Superior temporal gyrus (tissue), 1 donor: ENCODE results near the gene ZC3H18.

Experiments
- DNase-seq: peaks from one replicate; pipeline ENCODE4 v3.0.0-alpha.2; 2016; ENCODE audit errors: extremely low spot score

The ZC3H18 gene

DNA sequence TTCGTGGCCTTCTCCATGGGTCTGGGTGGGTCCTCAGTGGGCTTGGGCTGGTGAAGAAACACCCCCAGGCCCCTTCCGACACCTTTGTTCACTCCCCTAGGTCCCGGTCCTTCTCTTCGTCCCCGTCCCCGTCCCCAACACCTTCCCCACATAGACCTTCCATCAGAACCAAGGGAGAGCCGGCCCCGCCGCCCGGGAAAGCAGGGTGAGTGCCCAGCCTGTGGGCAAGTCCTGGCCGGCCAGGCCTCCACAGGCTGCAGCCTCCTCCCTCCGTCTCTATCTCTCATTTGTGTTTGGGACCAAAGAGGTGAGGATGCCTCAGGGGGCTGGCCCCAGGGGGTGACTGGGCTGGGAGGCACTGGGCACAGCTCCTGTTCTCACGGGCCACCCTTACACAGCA is 53.7 kb downstream of the ZC3H18 start:
- no peak for DNase-seq

DNA sequence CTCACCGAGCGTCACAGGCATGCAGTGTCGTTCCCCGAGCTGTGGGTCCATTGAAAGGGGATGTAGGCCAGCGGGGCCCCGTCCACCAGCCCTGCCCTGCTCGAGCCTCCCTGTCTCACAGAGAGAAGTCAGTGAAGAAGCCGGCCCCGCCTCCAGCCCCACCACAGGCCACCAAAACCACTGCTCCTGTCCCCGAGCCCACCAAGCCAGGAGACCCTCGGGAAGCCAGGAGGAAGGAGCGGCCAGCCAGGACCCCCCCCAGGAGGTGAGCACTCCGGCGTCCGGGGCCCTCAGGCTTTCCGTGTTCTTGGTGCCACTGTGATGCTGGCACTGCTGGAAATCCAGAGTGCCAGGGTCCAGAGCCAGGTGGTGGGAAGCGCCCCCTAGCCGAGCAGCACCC is 54.3 kb downstream of the ZC3H18 start:
- no peak for DNase-seq

GRCh38 chr16:88624977-88625576 is 54.9 kb downstream of the ZC3H18 start:
- no peak for DNase-seq

DNA sequence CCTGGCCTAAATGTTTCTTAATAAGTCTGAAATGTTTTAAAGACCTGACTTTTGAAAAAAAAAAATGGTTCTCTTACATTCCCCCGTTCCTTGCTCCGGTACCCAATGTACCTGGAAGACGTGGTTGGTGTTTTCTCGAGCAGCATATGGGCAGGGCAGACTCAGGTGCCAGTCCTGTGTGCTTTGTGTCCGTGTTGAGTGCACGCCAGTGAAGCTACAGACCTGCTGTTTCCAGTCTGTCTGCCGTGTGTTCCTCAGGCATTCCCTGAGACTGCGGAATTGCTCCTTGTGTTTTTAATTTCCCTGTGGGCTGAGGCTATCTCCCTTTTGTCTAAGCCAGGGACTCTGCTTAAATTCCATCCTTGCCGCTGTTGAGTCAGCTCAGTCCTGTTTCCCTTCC is 56.4 kb downstream of the ZC3H18 start:
- no peak for DNase-seq

GRCh38 chr16:88627531-88628411 is 57.6 kb downstream of the ZC3H18 start:
- DNase-seq = no peak

DNA sequence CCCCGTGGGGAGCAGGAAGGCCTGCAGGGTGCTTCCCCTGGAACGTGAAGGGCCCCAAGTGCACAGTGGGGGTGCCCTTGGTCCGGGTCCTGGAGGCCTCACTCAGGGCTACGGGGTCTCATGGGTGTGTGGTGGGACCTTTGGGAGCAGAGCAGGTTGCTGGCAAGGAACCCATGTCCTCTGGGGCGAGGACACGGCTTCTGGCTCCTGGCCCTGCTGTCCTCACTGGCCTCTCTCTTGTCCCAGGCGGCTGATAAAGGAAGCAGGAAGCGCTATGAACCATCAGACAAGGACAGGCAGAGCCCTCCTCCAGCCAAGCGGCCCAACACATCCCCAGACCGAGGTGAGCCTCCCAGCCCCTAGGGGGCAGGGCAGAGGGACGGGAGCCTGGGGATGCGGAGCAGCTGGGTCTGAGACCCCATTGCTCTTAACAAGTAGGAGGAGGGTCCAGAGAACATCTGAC is 58.3 kb downstream of the ZC3H18 start:
- no peak for DNase-seq

GRCh38 chr16:88629835-88630234 is 59.6 kb downstream of the ZC3H18 start:
- no peak for DNase-seq

GRCh38 chr16:88630433-88630832 is 60.2 kb downstream of the ZC3H18 start:
- no peak for DNase-seq

DNA sequence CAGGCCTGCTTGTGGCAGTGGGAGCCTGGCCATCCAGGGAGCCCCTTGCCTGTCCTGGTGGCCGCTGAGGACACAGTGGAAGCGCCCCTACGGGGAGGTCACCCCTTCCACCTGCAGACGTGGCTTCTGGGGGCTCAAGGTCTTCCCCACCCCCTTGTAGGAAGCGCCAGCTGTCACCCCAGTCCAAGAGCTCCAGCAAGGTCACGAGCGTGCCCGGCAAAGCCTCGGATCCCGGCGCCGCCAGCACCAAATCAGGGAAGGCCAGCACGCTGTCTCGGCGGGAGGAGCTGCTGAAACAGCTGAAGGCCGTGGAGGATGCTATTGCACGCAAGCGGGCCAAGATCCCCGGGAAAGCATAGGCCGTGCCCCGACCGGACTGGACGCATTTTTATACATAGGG is 60.7 kb downstream of the ZC3H18 start:
- DNase-seq = no peak

DNA sequence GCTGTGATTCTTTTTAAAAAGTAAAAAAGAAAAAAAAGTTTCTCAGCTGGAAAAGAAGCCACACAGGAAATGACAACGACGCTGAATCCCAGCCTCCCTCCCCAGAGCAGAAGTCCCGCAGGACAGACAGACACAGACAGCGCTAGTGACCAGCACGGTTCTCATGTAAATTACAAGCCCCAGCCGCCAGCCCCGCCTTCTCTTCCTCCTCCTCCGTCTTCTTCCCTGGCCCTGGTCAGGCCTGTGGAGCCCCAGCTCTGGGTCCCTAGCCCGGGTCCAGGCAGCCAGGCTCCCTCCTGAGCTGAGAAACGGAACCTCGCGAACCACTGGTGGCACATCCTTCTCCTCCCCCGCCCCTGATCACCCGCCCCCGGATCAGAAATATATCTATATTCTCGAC is 61.2 kb downstream of the ZC3H18 start:
- DNase-seq = no peak

- DNase-seq = no peak
Observed at GRCh38 chr16:88631920-88632586, 61.9 kb downstream of the ZC3H18 start.

DNA sequence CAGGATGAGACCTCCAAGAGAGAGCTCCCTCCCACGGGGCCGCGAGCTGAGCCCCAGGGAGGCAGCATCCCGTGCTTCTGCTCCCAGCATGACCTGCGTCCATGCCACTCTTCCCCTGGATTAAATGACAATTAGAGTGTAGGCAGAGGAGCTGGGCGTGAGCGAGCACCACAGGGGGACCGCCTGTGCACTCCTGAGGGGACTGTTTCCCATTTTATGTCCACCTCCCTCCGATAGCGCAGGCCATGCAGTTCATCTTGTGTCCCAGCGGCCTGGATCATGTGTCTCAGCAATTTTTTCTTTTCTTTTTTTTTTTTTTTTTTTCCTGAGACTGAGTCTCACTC is 62.4 kb downstream of the ZC3H18 start:
- no peak for DNase-seq

GRCh38 chr16:88633684-88634140 is 63.5 kb downstream of the ZC3H18 start:
- DNase-seq = no peak

- DNase-seq = no peak
Observed at GRCh38 chr16:88634141-88634993, 64.2 kb downstream of the ZC3H18 start.

DNA sequence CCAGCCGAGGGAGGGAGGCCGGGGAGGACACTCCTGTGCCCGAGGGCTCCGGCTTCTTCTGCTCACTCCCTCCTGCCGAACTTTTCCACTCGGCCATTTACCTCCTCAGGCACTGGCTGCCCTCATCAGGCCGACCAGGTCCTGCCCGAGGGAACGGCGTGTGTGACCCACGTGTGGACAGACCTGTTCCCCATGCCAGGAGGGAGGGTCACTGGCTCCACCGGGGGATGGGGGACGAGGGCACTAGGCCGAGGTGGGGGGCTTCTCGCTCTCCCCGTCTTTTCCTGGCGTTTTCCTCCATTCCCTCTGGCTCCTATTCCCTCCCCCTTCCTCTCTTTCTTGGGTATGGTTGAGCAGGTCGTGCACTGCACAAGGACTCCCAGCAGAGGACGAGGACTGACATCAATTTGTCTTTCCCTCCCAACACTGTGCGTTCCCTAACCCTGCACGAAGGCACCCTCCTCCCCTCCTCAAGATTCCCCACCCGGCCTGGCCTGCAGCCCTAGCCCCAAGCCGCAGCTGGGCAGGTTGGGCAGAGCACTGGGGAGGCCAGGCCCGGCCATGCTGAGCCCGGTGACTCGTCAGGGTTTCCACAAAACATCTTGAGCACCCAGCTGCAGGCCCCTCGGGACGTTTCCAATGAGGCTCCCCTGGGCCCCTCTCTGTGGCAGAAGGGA is 64.9 kb downstream of the ZC3H18 start:
- DNase-seq = no peak

- DNase-seq = no peak
Observed at GRCh38 chr16:88635671-88636319, 65.6 kb downstream of the ZC3H18 start.

DNA sequence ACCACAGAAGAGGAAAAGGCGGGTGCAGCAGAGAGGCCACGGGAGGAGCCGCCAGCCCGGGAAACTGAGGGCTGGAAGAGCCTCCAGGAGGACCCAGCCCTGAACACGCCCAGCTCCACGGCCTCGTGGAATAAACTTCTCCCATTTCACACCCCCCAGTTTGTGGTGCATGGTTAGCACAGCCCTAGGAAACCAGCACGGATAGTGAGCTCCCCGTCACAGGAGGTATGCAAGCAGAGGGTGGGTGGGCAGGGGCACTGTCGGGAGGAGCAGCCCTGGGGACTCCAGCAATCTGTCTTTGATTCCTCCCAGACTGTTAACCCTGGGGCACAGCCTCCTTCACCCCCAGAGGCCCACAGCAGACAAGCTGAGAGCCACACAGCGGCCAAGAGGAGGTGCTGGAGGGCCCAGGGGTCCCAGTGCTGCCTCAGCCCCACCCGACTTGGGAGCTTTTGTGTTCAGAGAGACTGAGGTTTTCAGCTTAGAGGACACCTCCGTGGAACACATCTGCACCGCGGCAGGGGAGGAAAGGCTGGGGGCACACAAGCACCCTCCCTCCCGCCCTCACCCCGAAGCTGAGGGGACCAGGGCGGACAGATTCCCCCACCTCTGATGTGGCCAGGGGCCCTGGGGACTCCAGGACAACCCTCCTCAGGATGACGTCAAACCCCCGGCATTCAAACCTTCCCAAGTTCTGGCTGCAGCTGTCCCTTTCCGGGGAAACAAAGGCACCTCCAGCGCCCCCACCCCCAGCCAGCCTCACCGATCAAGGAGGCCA is 66.5 kb downstream of the ZC3H18 start:
- DNase-seq = no peak

GRCh38 chr16:88638323-88639230 is 68.4 kb downstream of the ZC3H18 start, which contains the start of gene IL17C:
IL17C (plus strand) TSS chr16:88638572; CDS start chr16:88638642, 70 bp downstream.
- no peak for DNase-seq
